ENCODE results near the gene GJB5. TPM values are rescaled to one million over a fixed set of nuclear protein-coding genes. Genes with fewer than 3 reads are reported as not detected.
"Not testable (repeated sequence)": the region's sequence is repeated elsewhere in the genome, so short reads cannot be mapped to it uniquely, and the experiment has no call there.

The GJB5 gene
- not detected in 2 replicates for total RNA-seq (2014; rRNA removed; shearing (Covaris generic))

- DNase-seq (ENCODE audit: low spot score), result no peak
These were observed at the start of gene GJB5 for GRCh38 chr1:34754964-34755637. Gene GJB5 (plus strand): TSS chr1:34755047. CDS start chr1:34757331, 2,284 bp downstream.

DNA sequence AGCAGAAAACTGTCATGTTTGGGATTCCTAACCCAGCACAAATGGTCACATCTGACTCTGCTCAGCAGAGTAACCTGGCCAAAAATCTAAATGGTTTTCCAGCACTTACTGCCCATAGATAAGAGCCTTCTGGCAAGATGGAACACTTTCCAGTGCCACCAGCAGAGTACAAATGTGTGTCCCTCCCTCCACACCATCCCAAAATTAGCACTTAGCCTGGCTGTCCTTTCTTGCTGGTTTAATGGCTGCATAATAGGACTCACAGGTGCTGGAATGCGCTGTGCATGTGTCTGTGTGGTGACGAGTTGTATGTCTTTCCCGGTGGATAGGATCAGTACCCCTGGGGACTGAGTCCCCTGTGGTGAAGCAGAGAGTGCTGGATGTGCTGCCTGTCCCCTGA is 49.8 kb upstream of the GJB5 start:
- DNase-seq (ENCODE audit: low spot score), result no peak

DNA sequence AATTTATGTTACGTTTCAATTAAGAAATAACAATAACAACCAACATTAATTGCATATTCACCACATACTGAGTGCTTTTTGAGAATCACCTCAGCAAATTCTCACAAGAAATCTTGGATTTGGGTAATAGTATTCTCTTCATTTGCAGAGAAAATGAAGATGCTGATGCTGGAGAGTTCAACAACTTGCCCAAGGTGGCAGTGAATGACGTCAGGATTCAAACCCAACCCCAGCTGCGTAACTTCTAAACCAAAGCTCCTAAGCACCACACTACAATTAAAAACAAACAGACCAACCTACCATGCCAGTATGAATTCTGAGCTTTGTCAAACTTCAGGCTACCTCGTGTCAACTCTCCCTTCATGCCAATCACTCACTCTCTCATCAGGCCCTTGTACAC is 46.7 kb upstream of the GJB5 start:
- no peak for DNase-seq (ENCODE audit: low spot score)

GRCh38 chr1:34709547-34709946 is 45.3 kb upstream of the GJB5 start:
- no peak for DNase-seq (ENCODE audit: low spot score)

GRCh38 chr1:34710812-34711211 is 44.0 kb upstream of the GJB5 start:
- no peak for DNase-seq (ENCODE audit: low spot score)

- no peak for DNase-seq (ENCODE audit: low spot score)
These were observed 43.4 kb upstream of the GJB5 start for GRCh38 chr1:34711485-34711884.

DNA sequence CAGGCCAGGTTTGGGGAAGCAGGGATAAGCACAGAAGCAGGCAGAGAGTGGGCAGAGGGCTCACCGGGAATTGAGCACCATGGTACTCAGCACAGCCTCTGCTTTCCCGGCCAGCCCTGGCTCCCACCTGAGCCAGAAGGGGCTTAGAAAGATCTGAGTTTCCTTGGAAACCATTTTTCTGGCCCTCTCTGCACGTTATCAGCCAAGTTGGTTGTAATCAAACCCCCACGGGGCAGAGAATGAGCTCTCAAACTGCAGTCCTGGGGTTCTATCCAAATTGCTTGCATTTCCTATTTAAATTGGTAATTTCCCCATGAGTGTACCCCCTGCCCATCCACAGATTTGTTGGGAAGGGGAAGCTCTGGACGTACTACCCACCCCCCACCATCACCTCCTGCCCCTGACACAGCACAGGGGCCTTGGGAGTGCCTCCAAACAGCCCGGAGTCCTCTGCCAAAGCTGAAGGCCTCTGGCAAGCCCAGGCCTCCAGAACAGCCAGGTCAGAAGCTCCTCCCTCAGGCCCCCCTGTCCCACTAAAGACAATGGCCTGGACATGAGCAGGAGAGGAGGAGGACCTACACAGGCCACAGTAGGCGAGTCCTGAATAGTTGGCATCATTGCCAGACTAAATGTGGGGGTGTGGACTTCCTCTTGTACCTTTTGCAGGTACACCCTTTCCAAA is 42.7 kb upstream of the GJB5 start:
- no peak for DNase-seq (ENCODE audit: low spot score)

- DNase-seq (ENCODE audit: low spot score), result no peak
These were observed 41.4 kb upstream of the GJB5 start for GRCh38 chr1:34713443-34713842.

- no peak for DNase-seq (ENCODE audit: low spot score)
These were observed 40.5 kb upstream of the GJB5 start for GRCh38 chr1:34714386-34714785.

DNA sequence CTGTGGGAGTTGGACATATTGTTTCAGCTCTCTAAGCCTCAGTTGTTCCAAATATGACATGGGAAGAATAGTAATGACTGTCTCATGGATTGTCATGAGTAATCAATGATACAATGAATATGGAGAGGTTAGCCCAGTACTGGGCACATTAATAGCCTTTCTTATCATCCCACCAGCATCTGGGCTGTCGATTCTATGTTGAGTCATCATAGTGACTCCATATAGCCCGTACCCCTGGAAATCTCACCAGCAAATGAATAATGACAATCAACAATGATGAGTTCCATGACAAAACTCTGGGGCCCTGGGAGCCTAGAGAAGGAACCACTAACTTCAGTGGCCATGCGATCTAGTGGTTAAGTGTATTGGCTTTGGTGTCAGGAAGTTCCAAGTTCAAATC is 39.7 kb upstream of the GJB5 start:
- DNase-seq (ENCODE audit: low spot score), result no peak

GRCh38 chr1:34721241-34721640 is 33.6 kb upstream of the GJB5 start:
- DNase-seq (ENCODE audit: low spot score), result no peak

GRCh38 chr1:34721646-34722355 is 33.0 kb upstream of the GJB5 start:
- no peak for DNase-seq (ENCODE audit: low spot score)

DNA sequence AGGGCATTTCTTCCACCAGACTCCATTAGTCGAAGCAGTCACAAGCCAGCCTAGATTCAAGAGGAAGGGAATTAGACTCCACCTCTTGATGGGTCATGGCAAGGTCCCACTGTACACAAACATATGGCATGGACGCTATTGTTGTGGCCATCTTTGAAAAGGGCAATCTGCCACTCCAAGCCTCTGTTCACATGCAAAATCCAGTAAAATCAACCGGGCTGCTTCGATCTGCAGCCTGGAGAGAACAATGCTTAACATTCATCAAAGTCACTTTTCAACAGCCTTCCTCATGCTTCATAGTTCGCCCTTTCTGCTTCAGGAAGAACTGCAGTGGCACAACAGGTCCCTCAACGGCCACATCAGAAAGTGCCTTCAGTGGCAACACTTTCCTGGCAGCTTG is 28.0 kb upstream of the GJB5 start:
- no peak for DNase-seq (ENCODE audit: low spot score)

DNA sequence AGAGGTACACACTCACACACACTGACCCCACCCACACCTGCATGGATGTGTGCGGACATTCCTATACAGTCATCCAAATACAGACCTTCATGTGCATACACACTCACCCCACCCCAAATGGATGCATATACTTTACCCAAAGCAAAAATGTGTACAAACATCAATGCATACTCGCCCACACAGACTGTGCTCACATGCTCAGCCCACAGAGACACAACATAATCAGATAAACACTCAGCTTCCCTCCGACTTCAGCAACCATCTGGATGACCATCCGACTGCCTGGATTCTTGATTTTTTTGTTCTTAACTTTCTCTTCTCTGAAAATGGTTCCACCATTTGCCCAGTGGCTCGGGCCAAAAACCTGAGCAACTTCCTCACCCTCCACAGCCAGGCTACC is 24.4 kb upstream of the GJB5 start:
- no peak for DNase-seq (ENCODE audit: low spot score)

- DNase-seq (ENCODE audit: low spot score), result not testable (repeated sequence)
These were observed 22.0 kb upstream of the GJB5 start for GRCh38 chr1:34732831-34733230.

DNA sequence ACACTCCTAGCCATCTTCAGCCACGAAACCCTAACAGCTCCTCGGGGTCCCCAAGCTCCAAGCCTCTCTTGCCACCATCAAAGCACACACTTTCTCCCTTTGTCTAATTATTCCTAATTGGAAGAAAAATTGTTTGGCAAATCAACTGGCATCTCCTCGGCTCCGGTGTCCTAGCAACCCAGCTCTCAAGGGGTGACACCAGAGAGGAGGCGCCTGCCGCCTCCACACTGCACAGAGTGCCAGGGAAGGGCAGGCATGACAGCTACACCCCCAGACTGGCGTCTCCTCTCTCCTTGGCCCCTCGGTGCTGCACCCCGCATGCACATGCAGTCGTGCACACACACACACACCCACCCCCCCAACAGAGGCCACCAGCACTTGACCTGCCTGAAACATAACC is 18.2 kb upstream of the GJB5 start:
- no peak for DNase-seq (ENCODE audit: low spot score)

DNA sequence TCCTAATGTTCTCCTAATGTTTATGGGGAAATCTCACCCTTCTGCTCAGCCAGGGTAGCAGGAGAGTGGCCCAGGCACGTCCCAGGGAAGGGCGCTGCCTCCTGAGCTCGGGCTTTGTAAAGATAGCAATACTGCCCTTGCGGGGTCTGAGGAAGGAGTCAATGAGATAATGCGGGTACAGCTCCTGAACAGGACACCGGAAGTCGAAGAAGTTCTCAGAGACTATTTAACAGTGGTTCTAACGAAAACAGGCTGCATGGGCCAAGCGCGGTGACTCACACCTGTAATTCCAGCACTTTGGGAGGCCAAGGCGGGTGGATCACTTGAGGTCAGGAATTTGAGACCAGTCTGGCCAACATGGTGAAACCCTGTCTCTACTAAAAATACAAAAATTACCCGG is 17.6 kb upstream of the GJB5 start:
- DNase-seq (ENCODE audit: low spot score), result not testable (repeated sequence)

- DNase-seq (ENCODE audit: low spot score), result no peak
These were observed 15.2 kb upstream of the GJB5 start for GRCh38 chr1:34739613-34740012.

DNA sequence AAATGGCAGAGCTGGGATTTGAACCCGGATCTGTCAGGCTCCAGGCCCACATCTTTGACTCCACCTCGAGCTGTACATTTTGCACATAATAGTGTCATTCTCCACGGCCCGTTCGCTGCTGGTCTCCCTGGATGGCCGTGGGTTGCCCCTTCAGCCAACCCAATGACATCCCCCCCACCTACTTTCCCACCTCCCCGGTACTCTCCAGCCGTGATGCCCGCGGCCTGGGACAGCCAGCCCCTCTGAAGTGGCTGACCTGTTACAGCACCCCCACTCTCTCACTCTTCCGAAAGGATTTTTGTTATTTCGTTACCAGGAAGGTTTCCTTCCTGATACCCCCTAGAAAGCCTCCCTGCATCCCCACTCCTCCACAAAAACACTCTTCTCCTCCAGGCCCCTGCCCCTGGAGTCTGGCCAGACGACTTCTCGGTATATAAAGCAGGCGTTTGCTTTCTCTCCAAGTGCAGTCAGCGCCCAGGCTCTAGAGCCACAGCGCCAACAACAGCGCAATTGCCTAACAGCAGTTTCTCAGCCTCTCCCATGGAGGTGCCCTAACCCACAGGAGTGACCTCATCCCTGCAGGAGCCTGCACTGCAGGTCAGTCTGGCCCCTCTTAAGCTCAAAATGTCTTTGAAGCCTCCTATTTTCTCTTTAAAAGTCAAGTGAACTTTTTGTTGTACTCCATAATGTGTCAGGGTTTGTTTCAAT is 14.5 kb upstream of the GJB5 start:
- DNase-seq (ENCODE audit: low spot score), result no peak

DNA sequence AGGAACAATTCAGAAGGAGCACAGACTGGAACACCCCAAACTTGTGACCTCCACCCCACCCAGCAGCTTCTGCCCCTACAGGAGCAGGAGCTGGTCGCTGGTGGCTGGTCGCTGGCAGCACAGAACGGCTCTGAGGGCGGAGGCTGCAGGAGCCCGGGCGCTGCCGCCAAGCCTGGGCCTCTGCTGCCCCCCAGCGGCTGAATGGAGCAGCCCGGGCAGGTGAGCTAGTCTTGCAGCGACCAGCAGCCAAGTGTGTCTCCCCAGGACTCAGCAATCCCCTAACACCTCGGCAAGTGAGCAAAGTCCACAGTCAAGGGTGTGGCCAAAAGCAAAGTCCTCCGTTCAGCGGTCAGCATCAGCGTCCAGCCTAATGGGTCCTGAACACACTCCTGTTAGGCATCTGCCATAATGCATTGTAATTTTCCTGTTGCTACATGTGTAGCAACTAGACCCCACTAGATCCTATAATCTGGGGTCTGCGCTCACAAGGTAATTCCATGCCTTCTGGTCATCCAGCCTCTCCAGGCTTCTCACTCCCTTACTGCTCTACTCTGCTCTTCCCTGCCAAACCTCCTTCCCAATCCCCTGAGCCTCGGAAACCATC is 12.1 kb upstream of the GJB5 start:
- DNase-seq (ENCODE audit: low spot score), result peak; percentile 48

- no peak for DNase-seq (ENCODE audit: low spot score)
These were observed 11.1 kb upstream of the GJB5 start for GRCh38 chr1:34743775-34744174.

GRCh38 chr1:34744851-34745250 is 10.0 kb upstream of the GJB5 start:
- no peak for DNase-seq (ENCODE audit: low spot score)
